ENCODE data around the gene NUP210. TPM values are rescaled to one million over a fixed set of nuclear protein-coding genes. Genes with fewer than 3 reads are reported as not detected.
A peak's percentile ranks its signal among the peaks of the same experiment; 100 is the strongest.

Gene NUP210
- total and polyA plus RNA-seq, 2 of the 13 experiments (the other 11 are each of a cell fraction or from before 2014, with no cell fraction given), result 31.6 to 35.2 TPM

DNA sequence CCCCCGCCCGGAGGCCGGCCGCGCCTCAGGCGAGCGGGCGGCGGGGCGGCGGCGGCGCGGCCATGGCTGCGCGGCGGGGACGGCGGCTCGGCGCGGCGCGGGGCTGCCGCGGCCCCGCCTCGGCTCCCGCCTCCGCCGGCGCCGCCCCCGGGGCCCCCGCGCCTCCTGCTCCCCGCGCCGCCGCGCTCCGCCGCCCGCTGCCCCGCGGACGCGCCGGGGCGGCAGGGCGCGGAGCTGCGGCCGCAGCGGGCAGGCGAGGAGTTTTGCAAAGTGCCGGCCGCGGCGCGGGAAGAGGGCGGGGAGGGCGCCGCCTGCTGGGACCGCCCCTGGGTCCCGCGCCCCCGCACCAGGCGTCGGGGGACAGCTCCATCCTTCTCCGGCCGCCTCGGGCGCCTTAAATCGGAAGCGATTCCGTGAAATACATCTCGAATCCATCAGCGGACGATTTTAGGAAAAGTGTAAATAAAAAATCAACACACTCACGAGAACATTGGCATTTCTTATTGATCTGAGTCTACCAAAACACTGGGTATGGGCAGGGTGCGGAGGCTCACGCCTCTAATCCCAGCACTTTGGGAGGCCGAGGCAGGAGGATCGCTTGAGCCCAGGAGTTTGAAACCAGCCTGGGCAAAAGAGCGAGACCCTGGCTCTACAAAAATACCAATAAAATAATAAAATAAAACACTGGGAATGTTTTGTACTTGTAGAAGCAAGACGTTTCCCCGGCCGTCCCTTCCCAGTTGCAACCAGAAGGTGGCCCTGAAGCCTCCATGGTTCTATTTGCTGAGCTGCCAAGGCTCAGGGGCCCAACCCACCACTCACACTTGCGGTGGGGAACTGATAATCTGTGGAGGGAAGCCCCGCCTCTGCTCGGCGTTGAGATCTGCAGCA lies 136.9 kb downstream of the NUP210 start (continued):
- TF ChIP-seq, protein P1, sequence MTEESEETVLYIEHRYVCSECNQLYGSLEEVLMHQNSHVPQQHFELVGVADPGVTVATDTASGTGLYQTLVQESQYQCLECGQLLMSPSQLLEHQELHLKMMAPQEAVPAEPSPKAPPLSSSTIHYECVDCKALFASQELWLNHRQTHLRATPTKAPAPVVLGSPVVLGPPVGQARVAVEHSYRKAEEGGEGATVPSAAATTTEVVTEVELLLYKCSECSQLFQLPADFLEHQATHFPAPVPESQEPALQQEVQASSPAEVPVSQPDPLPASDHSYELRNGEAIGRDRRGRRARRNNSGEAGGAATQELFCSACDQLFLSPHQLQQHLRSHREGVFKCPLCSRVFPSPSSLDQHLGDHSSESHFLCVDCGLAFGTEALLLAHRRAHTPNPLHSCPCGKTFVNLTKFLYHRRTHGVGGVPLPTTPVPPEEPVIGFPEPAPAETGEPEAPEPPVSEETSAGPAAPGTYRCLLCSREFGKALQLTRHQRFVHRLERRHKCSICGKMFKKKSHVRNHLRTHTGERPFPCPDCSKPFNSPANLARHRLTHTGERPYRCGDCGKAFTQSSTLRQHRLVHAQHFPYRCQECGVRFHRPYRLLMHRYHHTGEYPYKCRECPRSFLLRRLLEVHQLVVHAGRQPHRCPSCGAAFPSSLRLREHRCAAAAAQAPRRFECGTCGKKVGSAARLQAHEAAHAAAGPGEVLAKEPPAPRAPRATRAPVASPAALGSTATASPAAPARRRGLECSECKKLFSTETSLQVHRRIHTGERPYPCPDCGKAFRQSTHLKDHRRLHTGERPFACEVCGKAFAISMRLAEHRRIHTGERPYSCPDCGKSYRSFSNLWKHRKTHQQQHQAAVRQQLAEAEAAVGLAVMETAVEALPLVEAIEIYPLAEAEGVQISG (CRISPR knock-in tag; IDR thresholded peaks at IDR 0.05), result peak; percentile 40
- TF ChIP-seq ZNF788 (CRISPR knock-in tag; IDR thresholded peaks at IDR 0.05; ENCODE audit: borderline replicate concordance), result 0 out of 2 replicates have a peak, but pooled peaks have one; percentile 24
- peak; percentile 51 for TF ChIP-seq HDAC1 (CRISPR knock-in tag; IDR thresholded peaks at IDR 0.05)
- TF ChIP-seq, protein P2, sequence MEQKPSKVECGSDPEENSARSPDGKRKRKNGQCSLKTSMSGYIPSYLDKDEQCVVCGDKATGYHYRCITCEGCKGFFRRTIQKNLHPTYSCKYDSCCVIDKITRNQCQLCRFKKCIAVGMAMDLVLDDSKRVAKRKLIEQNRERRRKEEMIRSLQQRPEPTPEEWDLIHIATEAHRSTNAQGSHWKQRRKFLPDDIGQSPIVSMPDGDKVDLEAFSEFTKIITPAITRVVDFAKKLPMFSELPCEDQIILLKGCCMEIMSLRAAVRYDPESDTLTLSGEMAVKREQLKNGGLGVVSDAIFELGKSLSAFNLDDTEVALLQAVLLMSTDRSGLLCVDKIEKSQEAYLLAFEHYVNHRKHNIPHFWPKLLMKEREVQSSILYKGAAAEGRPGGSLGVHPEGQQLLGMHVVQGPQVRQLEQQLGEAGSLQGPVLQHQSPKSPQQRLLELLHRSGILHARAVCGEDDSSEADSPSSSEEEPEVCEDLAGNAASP (CRISPR knock-in tag; IDR thresholded peaks at IDR 0.05; ENCODE audit: borderline replicate concordance), result no peak
- TF ChIP-seq, protein P3, sequence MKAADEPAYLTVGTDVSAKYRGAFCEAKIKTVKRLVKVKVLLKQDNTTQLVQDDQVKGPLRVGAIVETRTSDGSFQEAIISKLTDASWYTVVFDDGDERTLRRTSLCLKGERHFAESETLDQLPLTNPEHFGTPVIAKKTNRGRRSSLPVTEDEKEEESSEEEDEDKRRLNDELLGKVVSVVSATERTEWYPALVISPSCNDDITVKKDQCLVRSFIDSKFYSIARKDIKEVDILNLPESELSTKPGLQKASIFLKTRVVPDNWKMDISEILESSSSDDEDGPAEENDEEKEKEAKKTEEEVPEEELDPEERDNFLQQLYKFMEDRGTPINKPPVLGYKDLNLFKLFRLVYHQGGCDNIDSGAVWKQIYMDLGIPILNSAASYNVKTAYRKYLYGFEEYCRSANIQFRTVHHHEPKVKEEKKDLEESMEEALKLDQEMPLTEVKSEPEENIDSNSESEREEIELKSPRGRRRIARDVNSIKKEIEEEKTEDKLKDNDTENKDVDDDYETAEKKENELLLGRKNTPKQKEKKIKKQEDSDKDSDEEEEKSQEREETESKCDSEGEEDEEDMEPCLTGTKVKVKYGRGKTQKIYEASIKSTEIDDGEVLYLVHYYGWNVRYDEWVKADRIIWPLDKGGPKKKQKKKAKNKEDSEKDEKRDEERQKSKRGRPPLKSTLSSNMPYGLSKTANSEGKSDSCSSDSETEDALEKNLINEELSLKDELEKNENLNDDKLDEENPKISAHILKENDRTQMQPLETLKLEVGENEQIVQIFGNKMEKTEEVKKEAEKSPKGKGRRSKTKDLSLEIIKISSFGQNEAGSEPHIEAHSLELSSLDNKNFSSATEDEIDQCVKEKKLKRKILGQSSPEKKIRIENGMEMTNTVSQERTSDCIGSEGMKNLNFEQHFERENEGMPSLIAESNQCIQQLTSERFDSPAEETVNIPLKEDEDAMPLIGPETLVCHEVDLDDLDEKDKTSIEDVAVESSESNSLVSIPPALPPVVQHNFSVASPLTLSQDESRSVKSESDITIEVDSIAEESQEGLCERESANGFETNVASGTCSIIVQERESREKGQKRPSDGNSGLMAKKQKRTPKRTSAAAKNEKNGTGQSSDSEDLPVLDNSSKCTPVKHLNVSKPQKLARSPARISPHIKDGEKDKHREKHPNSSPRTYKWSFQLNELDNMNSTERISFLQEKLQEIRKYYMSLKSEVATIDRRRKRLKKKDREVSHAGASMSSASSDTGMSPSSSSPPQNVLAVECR (CRISPR knock-in tag; IDR thresholded peaks at IDR 0.05; ENCODE audit: borderline replicate concordance), result peak; percentile 28; the same call in 1 of the 2 replicates
- TF ChIP-seq SMC3 (IDR thresholded peaks at IDR 0.05; ENCODE audit: low read length), result peak; percentile 56
- no peak for TF ChIP-seq ZNF207 (IDR thresholded peaks at IDR 0.05; ENCODE audit: borderline replicate concordance)
- no peak for TF ChIP-seq HNF4A (CRISPR knock-in tag; IDR thresholded peaks at IDR 0.05)
- TF ChIP-seq RFX5 (IDR thresholded peaks at IDR 0.05; ENCODE audit: low read depth, low read length), result no peak
- no peak for TF ChIP-seq SP4 (CRISPR knock-in tag; IDR thresholded peaks at IDR 0.05)
- TF ChIP-seq RAD21 (CRISPR knock-in tag; IDR thresholded peaks at IDR 0.05), result peak; percentile 47
- 0 out of 2 replicates have a peak, but pooled peaks have one; percentile 41 for TF ChIP-seq RFXAP (CRISPR knock-in tag; IDR thresholded peaks at IDR 0.05; ENCODE audit: borderline replicate concordance)
- TF ChIP-seq, protein P4, sequence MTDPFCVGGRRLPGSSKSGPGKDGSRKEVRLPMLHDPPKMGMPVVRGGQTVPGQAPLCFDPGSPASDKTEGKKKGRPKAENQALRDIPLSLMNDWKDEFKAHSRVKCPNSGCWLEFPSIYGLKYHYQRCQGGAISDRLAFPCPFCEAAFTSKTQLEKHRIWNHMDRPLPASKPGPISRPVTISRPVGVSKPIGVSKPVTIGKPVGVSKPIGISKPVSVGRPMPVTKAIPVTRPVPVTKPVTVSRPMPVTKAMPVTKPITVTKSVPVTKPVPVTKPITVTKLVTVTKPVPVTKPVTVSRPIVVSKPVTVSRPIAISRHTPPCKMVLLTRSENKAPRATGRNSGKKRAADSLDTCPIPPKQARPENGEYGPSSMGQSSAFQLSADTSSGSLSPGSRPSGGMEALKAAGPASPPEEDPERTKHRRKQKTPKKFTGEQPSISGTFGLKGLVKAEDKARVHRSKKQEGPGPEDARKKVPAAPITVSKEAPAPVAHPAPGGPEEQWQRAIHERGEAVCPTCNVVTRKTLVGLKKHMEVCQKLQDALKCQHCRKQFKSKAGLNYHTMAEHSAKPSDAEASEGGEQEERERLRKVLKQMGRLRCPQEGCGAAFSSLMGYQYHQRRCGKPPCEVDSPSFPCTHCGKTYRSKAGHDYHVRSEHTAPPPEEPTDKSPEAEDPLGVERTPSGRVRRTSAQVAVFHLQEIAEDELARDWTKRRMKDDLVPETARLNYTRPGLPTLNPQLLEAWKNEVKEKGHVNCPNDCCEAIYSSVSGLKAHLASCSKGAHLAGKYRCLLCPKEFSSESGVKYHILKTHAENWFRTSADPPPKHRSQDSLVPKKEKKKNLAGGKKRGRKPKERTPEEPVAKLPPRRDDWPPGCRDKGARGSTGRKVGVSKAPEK (CRISPR knock-in tag; IDR thresholded peaks at IDR 0.05; ENCODE audit: borderline replicate concordance), result no peak
- no peak for TF ChIP-seq ZNF546 (CRISPR knock-in tag; conservative IDR thresholded peaks at IDR 0.05)
- no peak for TF ChIP-seq TOPORS (CRISPR knock-in tag; IDR thresholded peaks at IDR 0.05)
- no peak for TF ChIP-seq ZNF598 (CRISPR knock-in tag; IDR thresholded peaks at IDR 0.05; ENCODE audit: borderline replicate concordance)

Measured in HepG2 (cell line).